Measurements from ENCODE around the gene TM7SF3. TPM values are rescaled to one million over a fixed set of nuclear protein-coding genes. Genes with fewer than 3 reads are reported as not detected.

TM7SF3 gene
- total RNA-seq, 1 donor from 2014 or later, result 50.9 TPM

GRCh38 chr12:27014859-27015729 lies 910 bp upstream of the TM7SF3 start:
- no peak for DNase-seq

GRCh38 chr12:27013611-27014084 lies 536 bp downstream of the TM7SF3 start:
- peak; percentile 38 for DNase-seq

- no peak for DNase-seq
These were observed 1.3 kb downstream of the TM7SF3 start for GRCh38 chr12:27012982-27013255.

- no peak for DNase-seq
These were observed 1.8 kb downstream of the TM7SF3 start for GRCh38 chr12:27012239-27012981.

- DNase-seq, result no peak
These were observed 4.3 kb downstream of the TM7SF3 start for GRCh38 chr12:27009881-27010301.

- DNase-seq, result no peak
These were observed 6.1 kb downstream of the TM7SF3 start for GRCh38 chr12:27008081-27008480.

- no peak for DNase-seq
These were observed 7.3 kb downstream of the TM7SF3 start for GRCh38 chr12:27006797-27007467.

- DNase-seq, result no peak
These were observed 8.7 kb downstream of the TM7SF3 start for GRCh38 chr12:27005495-27005894.

GRCh38 chr12:27003421-27004381 lies 10.5 kb downstream of the TM7SF3 start:
- DNase-seq, result peak; percentile 21

- no peak for DNase-seq
These were observed 12.0 kb downstream of the TM7SF3 start for GRCh38 chr12:27002141-27002540.

GRCh38 chr12:27001663-27002062 lies 12.5 kb downstream of the TM7SF3 start:
- no peak for DNase-seq

- DNase-seq, result no peak
These were observed 13.2 kb downstream of the TM7SF3 start for GRCh38 chr12:27000961-27001360.

GRCh38 chr12:26997003-26997402 lies 17.2 kb downstream of the TM7SF3 start:
- DNase-seq, result no peak

GRCh38 chr12:26995706-26996105 lies 18.5 kb downstream of the TM7SF3 start:
- DNase-seq, result no peak

- DNase-seq, result no peak
These were observed 20.1 kb downstream of the TM7SF3 start for GRCh38 chr12:26994109-26994508.

GRCh38 chr12:26991826-26992225 lies 22.4 kb downstream of the TM7SF3 start:
- DNase-seq, result no peak

- DNase-seq, result no peak
These were observed 24.3 kb downstream of the TM7SF3 start for GRCh38 chr12:26989873-26990272.

- DNase-seq, result no peak
These were observed 25.5 kb downstream of the TM7SF3 start for GRCh38 chr12:26988703-26989102.

- DNase-seq, result peak; percentile 14
These were observed 26.4 kb downstream of the TM7SF3 start for GRCh38 chr12:26987634-26988424.

GRCh38 chr12:26982866-26983265 lies 31.3 kb downstream of the TM7SF3 start:
- DNase-seq, result no peak

GRCh38 chr12:26979733-26980132 lies 34.5 kb downstream of the TM7SF3 start:
- no peak for DNase-seq

Measured in tongue (tissue), 2 donors.